ENCODE data around the gene CYP4A11. TPM values are rescaled to one million over a fixed set of nuclear protein-coding genes. Genes with fewer than 3 reads are reported as not detected.
"Not testable (repeated sequence)": the region's sequence is repeated elsewhere in the genome, so short reads cannot be mapped to it uniquely, and the experiment has no call there.

The CYP4A11 gene
- total and polyA plus RNA-seq, 12 donors = 0.11 to 0.15 TPM; not detected in 10

- TF ChIP-seq CTCF (IDR thresholded peaks at IDR 0.05) (no peak), POLR2A (IDR thresholded peaks at IDR 0.05) (no peak)
- H3K9me3 ChIP-seq (replicated peaks in 1 of 3) = no peaks in the 10 kb centered on the region
- no peak for DNase-seq
- intact Hi-C loops (cut with DNase I) = no loop called here
- no peak overlapping the region for H3K27ac ChIP-seq
- 67 to 76% (median 69%) methylated on average over 1 to 3 of the region's 3 CpGs for WGBS, 4 donors
- H3K4me3 ChIP-seq = no peak overlapping the region
- no peaks in the 10 kb centered on the region for H3K36me3 ChIP-seq (replicated peaks in 1 of 2)
- no peaks in the 10 kb centered on the region for H3K4me1 ChIP-seq (replicated peaks in 1 of 2)
- no peaks in the 10 kb centered on the region for H3K27me3 ChIP-seq
These were observed 13.9 kb downstream of the CYP4A11 start for GRCh38 chr1:46927249-46927835.

GRCh38 chr1:46910790-46911189 is 30.5 kb downstream of the CYP4A11 start:
- Histone ChIP-seq H3K27me3 (no peaks in the 10 kb centered on the region), H3K27ac (no peak overlapping the region), H3K9me3 (replicated peaks in 1 of 3) (no peaks in the 10 kb centered on the region), H3K36me3 (replicated peaks in 1 of 2) (no peaks in the 10 kb centered on the region), H3K4me1 (replicated peaks in 1 of 2) (no peaks in the 10 kb centered on the region), H3K4me3 (no peak overlapping the region)
- no peak for DNase-seq
- no peak for TF ChIP-seq CTCF (IDR thresholded peaks at IDR 0.05)
- TF ChIP-seq POLR2A (IDR thresholded peaks at IDR 0.05) = no peak
- WGBS, 4 donors = 53 to 69% (median 63%) methylated on average over 2 of the region's 2 CpGs
- intact Hi-C loops (cut with DNase I) = no loop called here

- Histone ChIP-seq H3K4me1 (replicated peaks in 1 of 2) (no peaks in the 10 kb centered on the region), H3K9me3 (replicated peaks in 1 of 3) (no peaks in the 10 kb centered on the region), H3K27me3 (no peaks in the 10 kb centered on the region), H3K36me3 (replicated peaks in 1 of 2) (no peaks in the 10 kb centered on the region), H3K27ac (no peak overlapping the region), H3K4me3 (no peak overlapping the region)
- TF ChIP-seq CTCF (IDR thresholded peaks at IDR 0.05) (no peak), POLR2A (IDR thresholded peaks at IDR 0.05) (no peak)
- intact Hi-C loops (cut with DNase I) = no loop called here
- no peak for DNase-seq
- 55 to 74% (median 66%) methylated on average over 3 to 4 of the region's 4 CpGs for WGBS, 4 donors
These were observed 37.8 kb downstream of the CYP4A11 start for GRCh38 chr1:46903481-46903880.

- Histone ChIP-seq H3K36me3 (replicated peaks in 1 of 2) (no peaks in the 10 kb centered on the region), H3K9me3 (replicated peaks in 1 of 3) (no peaks in the 10 kb centered on the region), H3K27ac (no peak overlapping the region), H3K27me3 (no peaks in the 10 kb centered on the region), H3K4me1 (replicated peaks in 1 of 2) (no peaks in the 10 kb centered on the region), H3K4me3 (no peak overlapping the region)
- intact Hi-C loops (cut with DNase I) = no loop called here
- DNase-seq = no peak
- 94 to 100% (median 95%) methylated on average over 1 of the region's 1 CpG for WGBS, 4 donors
- TF ChIP-seq POLR2A (IDR thresholded peaks at IDR 0.05) (no peak), CTCF (IDR thresholded peaks at IDR 0.05) (no peak)
These were observed 40.9 kb downstream of the CYP4A11 start for GRCh38 chr1:46900401-46900800.

GRCh38 chr1:46881656-46882055 is 59.6 kb downstream of the CYP4A11 start:
- 73 to 91% (median 77%) methylated on average over 2 to 3 of the region's 3 CpGs for WGBS, 4 donors
- H3K4me3 ChIP-seq = not testable (repeated sequence)

More at GRCh38 chr1:46881656-46882055, 59.6 kb downstream of the CYP4A11 start:
- H3K9me3 ChIP-seq (replicated peaks in 1 of 3); DNase-seq; H3K27me3 ChIP-seq; H3K36me3 ChIP-seq (replicated peaks in 1 of 2); H3K27ac ChIP-seq; intact Hi-C loops (cut with DNase I); H3K4me1 ChIP-seq (replicated peaks in 1 of 2): not testable (repeated sequence)

Data from adrenal gland (tissue), 12 donors.